ENCODE results near the gene WASF2. TPM values are rescaled to one million over a fixed set of nuclear protein-coding genes. Genes with fewer than 3 reads are reported as not detected.

Gene WASF2
- total and polyA plus RNA-seq, 2 of the 13 experiments (the other 11 are each of a cell fraction or from before 2014, with no cell fraction given) = 10.4 to 27.7 TPM

- TF ChIP-seq MYC (CRISPR knock-in tag; IDR thresholded peaks at IDR 0.05; ENCODE audit: borderline replicate concordance) (0 out of 2 replicates have a peak, but pooled peaks have one; percentile 12), ZNF569 (CRISPR knock-in tag; IDR thresholded peaks at IDR 0.05; ENCODE audit: borderline replicate concordance) (no peak), CEBPG (CRISPR knock-in tag; IDR thresholded peaks at IDR 0.05) (no peak), TAF1 (CRISPR knock-in tag; IDR thresholded peaks at IDR 0.05) (peak; percentile 44; the same call in 1 of the 2 replicates), REL (CRISPR knock-in tag; conservative IDR thresholded peaks at IDR 0.05) (no peak), ZSCAN25 (CRISPR knock-in tag; IDR thresholded peaks at IDR 0.05) (peak; percentile 39; the same call in 1 of the 2 replicates), ZNF484 (CRISPR knock-in tag; IDR thresholded peaks at IDR 0.05; ENCODE audit: borderline replicate concordance, low read depth) (peak; percentile 22; the same call in 1 of the 2 replicates), GZF1 (CRISPR knock-in tag; IDR thresholded peaks at IDR 0.05) (no peak), PTBP1 (IDR thresholded peaks at IDR 0.05; ENCODE audit: low read depth, low read length, poor library complexity, severe bottlenecking) (no peak), MIXL1 (CRISPR knock-in tag; IDR thresholded peaks at IDR 0.05) (0 out of 2 replicates have a peak, but pooled peaks have one; percentile 13), MBD4 (IDR thresholded peaks at IDR 0.05; ENCODE audit: borderline replicate concordance, low read length) (no peak), ZNF44 (CRISPR knock-in tag; IDR thresholded peaks at IDR 0.05) (peak; percentile 88; the same call in 1 of the 2 replicates)
- TF ChIP-seq, protein P1, sequence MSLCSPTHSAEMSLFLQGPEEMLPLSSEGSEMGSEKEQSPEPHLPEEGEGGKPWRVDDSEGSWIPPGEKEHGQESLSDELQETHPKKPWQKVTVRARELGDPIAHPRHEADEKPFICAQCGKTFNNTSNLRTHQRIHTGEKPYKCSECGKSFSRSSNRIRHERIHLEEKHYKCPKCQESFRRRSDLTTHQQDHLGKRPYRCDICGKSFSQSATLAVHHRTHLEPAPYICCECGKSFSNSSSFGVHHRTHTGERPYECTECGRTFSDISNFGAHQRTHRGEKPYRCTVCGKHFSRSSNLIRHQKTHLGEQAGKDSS (CRISPR knock-in tag; IDR thresholded peaks at IDR 0.05; ENCODE audit: borderline replicate concordance, low read depth) = no peak
- TF ChIP-seq, protein P2, sequence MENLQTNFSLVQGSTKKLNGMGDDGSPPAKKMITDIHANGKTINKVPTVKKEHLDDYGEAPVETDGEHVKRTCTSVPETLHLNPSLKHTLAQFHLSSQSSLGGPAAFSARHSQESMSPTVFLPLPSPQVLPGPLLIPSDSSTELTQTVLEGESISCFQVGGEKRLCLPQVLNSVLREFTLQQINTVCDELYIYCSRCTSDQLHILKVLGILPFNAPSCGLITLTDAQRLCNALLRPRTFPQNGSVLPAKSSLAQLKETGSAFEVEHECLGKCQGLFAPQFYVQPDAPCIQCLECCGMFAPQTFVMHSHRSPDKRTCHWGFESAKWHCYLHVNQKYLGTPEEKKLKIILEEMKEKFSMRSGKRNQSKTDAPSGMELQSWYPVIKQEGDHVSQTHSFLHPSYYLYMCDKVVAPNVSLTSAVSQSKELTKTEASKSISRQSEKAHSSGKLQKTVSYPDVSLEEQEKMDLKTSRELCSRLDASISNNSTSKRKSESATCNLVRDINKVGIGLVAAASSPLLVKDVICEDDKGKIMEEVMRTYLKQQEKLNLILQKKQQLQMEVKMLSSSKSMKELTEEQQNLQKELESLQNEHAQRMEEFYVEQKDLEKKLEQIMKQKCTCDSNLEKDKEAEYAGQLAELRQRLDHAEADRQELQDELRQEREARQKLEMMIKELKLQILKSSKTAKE (CRISPR knock-in tag; IDR thresholded peaks at IDR 0.05; ENCODE audit: borderline replicate concordance) = peak; percentile 44; the same call in 1 of the 2 replicates
- TF ChIP-seq, protein P3, sequence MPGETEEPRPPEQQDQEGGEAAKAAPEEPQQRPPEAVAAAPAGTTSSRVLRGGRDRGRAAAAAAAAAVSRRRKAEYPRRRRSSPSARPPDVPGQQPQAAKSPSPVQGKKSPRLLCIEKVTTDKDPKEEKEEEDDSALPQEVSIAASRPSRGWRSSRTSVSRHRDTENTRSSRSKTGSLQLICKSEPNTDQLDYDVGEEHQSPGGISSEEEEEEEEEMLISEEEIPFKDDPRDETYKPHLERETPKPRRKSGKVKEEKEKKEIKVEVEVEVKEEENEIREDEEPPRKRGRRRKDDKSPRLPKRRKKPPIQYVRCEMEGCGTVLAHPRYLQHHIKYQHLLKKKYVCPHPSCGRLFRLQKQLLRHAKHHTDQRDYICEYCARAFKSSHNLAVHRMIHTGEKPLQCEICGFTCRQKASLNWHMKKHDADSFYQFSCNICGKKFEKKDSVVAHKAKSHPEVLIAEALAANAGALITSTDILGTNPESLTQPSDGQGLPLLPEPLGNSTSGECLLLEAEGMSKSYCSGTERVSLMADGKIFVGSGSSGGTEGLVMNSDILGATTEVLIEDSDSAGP (CRISPR knock-in tag; IDR thresholded peaks at IDR 0.05; ENCODE audit: borderline replicate concordance) = peak; percentile 16; the same call in 1 of the 2 replicates
- TF ChIP-seq, protein P4, sequence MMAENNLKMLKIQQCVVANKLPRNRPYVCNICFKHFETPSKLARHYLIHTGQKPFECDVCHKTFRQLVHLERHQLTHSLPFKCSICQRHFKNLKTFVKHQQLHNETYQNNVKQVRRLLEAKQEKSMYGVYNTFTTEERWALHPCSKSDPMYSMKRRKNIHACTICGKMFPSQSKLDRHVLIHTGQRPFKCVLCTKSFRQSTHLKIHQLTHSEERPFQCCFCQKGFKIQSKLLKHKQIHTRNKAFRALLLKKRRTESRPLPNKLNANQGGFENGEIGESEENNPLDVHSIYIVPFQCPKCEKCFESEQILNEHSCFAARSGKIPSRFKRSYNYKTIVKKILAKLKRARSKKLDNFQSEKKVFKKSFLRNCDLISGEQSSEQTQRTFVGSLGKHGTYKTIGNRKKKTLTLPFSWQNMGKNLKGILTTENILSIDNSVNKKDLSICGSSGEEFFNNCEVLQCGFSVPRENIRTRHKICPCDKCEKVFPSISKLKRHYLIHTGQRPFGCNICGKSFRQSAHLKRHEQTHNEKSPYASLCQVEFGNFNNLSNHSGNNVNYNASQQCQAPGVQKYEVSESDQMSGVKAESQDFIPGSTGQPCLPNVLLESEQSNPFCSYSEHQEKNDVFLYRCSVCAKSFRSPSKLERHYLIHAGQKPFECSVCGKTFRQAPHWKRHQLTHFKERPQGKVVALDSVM (CRISPR knock-in tag; IDR thresholded peaks at IDR 0.05) = no peak
- TF ChIP-seq, protein P5, sequence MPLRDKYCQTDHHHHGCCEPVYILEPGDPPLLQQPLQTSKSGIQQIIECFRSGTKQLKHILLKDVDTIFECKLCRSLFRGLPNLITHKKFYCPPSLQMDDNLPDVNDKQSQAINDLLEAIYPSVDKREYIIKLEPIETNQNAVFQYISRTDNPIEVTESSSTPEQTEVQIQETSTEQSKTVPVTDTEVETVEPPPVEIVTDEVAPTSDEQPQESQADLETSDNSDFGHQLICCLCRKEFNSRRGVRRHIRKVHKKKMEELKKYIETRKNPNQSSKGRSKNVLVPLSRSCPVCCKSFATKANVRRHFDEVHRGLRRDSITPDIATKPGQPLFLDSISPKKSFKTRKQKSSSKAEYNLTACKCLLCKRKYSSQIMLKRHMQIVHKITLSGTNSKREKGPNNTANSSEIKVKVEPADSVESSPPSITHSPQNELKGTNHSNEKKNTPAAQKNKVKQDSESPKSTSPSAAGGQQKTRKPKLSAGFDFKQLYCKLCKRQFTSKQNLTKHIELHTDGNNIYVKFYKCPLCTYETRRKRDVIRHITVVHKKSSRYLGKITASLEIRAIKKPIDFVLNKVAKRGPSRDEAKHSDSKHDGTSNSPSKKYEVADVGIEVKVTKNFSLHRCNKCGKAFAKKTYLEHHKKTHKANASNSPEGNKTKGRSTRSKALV (CRISPR knock-in tag; IDR thresholded peaks at IDR 0.05) = 0 out of 2 replicates have a peak, but pooled peaks have one; percentile 28
- TF ChIP-seq, protein P6, sequence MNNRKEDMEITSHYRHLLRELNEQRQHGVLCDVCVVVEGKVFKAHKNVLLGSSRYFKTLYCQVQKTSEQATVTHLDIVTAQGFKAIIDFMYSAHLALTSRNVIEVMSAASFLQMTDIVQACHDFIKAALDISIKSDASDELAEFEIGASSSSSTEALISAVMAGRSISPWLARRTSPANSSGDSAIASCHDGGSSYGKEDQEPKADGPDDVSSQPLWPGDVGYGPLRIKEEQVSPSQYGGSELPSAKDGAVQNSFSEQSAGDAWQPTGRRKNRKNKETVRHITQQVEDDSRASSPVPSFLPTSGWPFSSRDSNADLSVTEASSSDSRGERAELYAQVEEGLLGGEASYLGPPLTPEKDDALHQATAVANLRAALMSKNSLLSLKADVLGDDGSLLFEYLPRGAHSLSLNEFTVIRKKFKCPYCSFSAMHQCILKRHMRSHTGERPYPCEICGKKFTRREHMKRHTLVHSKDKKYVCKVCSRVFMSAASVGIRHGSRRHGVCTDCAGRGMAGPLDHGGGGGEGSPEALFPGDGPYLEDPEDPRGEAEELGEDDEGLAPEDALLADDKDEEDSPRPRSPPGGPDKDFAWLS (CRISPR knock-in tag; IDR thresholded peaks at IDR 0.05; ENCODE audit: borderline replicate concordance) = no peak
Measured at GRCh38 chr1:27521336-27521831, 31.4 kb upstream of the WASF2 start (continued).
